NCI-H774 (cell line): ENCODE results near the gene ARL13B.
A peak's percentile ranks its signal among the peaks of the same experiment; 100 is the strongest.
"Not testable (repeated sequence)": the region's sequence is repeated elsewhere in the genome, so short reads cannot be mapped to it uniquely, and the experiment has no call there.

ENCODE experiments used
- DNase-seq: peaks from one replicate; lab custom pipeline; 2025; lab: John Stamatoyannopoulos, UW

ARL13B gene

DNA sequence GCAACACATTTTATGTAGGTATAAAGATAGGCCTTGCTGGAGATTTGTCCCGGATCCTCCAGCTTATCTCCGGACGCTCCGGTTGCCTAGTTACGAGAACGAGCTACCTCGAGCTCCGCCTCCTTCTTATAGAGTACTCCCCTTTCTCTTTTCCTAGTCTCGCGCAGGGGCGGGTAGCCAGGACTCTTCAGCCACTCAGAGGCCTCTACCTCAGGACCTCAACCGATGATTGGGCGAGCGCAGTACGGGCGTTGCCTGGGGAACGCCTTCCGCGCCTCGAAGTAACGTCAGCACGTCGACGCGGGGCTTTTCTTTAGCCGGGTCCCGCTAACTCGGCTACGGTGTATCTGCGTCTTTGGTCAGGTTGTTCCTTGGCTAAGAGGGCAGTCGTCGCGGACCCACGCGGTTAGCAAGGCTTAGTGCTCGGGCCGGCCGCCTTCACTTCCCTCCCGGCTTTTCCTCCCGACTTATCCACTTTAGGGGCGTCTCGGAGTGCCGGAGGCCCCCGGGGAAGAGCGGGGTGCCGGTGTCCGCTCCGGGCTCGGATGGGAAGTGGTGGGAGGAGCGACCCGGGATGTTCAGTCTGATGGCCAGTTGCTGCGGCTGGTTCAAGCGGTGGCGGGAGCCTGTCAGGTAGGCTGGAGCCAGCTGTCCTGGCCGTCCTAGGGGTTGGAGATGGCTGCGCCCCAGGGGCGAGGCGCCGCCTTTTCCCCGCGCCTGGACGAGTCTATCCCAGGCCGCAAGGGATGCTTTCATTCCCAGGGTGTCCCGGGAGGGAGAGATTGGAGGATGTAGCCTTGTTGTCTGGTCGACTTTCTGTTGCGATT is at the start of gene ARL13B:
Gene ARL13B, plus strand, starts transcription at position 306 of the 827 bp plus-strand sequence. Its CDS starts 269 bp downstream, at position 575.
- peak; percentile 97 for DNase-seq

DNA sequence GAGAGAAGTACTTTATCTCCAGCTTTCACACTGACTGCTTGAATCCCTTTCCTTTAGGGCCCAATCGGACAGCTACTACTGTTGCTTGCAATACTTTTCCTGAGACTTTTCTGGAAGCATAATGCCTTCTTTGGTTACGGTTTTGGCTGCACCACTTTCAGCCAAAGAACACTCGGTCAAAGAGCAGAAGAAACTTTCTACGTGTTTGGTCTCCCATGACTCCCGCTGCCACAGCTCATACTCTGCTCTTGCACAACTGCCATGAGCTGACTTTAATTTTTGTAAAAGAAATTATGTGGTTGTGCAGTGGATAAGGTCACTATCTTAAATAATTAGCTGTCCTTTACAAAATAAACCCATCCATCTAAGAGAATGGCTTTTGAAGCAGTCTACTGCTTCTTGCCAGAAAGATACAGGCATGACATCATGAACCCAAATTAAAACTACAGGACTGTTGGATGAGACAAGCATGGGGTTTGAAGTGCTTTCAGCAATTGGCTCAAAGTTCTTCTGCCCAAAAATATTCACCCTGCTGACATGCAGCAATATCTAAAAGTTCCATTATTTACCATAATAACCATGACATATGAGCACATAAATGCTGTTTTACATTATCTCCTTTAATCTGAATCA is 48.2 kb upstream of the ARL13B start:
- no peak for DNase-seq

GRCh38 chr3:93934366-93935046 is 45.4 kb upstream of the ARL13B start:
- DNase-seq = no peak

- DNase-seq = no peak
These were observed 43.4 kb upstream of the ARL13B start for GRCh38 chr3:93936549-93936948.

DNA sequence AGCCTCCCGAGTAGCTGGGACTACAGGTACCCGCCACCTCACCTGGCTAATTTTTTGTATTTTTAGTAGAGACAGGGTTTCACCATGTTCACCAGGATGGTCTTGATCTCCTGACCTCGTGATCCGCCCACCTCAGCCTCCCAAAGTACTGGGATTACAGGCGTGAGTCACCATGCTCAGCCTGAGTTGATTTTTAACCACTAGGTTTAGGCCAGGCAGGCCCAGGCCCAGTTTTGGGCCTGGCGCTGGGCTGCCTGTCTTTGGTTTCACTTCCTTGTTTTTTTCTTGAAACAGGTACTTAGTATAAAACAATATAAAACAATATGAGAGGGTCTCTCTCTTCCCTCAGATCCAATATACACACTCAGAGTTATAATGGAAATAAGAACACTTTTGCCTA is 42.5 kb upstream of the ARL13B start:
- DNase-seq = not testable (repeated sequence)

DNA sequence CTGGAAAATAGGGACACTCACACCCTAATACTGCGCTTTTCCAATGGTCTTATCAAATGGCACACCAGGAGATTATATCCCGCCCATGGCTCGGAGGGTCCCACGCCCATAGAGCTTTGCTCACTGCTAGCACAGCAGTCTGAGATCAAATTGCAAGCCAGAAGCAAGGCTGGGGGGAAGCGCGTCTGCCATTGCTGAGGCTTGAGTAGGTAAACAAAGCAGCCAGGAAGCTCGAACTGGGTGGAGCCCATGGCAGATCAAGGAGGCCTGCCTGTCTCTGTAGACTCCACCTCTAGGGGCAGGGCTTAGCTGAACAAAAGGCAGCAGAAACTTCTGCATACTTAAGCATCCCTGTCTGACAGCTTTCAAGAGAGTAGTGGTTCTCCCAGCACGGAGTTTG is 30.0 kb upstream of the ARL13B start:
- peak; percentile 40 for DNase-seq

GRCh38 chr3:93961026-93961425 is 18.9 kb upstream of the ARL13B start:
- no peak for DNase-seq

- no peak for DNase-seq
These were observed 18.5 kb upstream of the ARL13B start for GRCh38 chr3:93961489-93961888.

DNA sequence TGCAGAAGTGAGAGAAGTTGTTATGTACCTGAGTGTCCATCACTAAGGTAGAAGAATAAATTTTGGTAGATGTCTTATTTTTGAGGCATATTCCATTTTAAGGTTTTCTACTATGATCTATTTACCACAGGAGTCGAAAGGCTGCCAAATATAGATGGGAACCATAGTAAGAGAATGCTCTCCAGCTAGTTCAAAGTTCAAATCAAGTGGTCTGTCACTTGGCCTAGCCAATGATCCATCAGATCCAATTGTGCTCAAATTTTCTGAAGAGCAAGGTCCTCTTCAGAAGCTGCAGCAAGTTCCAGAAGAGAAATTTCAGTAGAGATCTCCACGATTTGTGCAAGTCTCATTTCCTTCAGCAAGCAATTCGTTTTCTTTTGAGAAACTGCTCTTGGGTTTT is 17.2 kb upstream of the ARL13B start:
- DNase-seq = no peak

- DNase-seq = not testable (repeated sequence)
These were observed 14.8 kb upstream of the ARL13B start for GRCh38 chr3:93965106-93965505.

DNA sequence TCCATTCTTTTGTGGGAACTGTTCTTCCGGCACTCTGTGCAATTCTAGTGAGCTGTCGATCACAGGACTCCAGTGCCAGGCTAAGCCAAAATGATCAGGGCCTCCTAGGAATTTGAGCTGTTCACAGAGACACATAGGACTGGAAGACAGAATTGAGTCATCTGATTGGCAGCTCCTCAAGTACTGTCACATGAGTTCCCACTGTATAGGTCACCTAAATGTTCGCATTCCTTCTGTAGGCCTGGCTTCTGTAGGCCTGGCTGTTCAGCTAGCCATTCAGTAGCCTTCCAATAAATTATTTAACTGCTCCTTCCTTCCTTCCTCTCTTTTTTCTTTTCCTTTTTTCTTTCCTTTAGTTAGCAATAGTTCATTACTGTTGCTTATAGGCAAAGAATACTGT is 10.5 kb upstream of the ARL13B start:
- DNase-seq = no peak

- no peak for DNase-seq
These were observed 10.0 kb upstream of the ARL13B start for GRCh38 chr3:93969997-93970396.

DNA sequence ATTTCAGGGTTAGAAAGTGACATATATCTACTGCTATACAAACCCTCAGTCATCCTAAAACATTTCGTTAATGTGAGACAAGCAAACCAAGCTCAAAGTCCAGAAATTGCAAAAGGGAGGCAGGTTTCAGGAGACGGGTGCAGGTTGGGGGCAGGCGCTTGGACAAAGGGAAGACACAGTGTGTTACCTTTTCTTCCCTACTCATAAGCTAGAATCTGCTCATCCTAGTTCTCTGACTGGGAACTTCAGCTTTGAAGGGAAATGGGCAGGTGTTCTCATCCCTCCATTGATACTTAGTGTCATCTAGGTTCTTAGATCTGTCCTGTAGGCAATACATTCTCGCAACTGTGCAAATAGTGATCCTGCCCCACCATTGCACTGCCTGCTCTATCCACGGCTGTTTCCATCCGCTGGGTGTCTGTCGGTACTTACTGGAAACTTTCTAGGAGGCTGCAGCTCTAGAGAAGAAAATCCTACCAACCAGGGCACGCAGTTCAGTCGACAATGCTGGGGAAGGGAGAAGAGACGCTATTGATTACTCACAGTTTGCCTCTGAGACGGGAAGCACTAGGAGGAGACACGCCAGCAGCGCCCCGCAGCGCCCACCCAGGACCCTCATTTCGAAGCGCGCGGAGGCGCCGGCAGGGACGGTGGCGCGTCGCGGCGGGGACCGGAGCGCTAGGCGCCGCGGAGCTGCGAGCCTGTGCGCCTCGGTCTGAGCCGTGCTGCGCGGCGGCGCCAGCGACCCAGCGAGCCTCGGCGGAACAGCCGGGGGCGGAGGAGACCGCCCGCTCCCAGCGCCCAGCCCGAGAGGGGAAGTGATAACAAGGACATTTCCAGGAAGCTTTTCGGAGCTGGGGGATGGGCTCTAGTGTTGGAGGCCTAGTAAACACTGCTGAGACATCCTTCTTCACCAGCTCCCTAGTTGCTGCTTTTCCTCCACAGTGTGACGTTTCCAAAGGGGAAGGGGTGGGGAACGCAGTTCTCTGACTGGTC is 6.5 kb upstream of the ARL13B start, which contains the start of gene PROS1:
Gene PROS1, minus strand, starts transcription at position 766 of the 996 bp plus-strand sequence. Its CDS starts 147 bp downstream, at position 619.
- peak; percentile 43 for DNase-seq

GRCh38 chr3:93981649-93982048 is 1.7 kb downstream of the ARL13B start:
- no peak for DNase-seq

DNA sequence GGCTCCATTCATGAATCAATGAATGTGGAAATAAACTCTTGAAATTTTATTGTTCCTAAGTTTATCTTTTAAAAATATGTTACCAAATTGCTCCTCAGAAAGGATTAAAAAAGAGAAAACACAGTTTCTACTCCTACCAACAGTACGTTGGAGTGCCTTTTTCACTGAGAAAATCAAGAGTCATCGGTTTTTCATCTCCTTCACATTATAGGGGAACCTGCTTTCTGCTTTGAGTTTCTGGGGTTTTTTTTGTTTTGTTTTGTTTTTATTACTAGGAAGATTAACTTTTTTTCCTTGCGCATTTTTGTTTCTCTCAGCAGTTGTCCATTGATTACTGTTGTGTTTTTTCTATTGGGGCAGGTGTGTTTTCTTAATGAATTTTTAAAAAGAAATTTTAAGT is 3.5 kb downstream of the ARL13B start:
- DNase-seq = no peak

GRCh38 chr3:93984618-93985017 is 4.7 kb downstream of the ARL13B start:
- DNase-seq = no peak

DNA sequence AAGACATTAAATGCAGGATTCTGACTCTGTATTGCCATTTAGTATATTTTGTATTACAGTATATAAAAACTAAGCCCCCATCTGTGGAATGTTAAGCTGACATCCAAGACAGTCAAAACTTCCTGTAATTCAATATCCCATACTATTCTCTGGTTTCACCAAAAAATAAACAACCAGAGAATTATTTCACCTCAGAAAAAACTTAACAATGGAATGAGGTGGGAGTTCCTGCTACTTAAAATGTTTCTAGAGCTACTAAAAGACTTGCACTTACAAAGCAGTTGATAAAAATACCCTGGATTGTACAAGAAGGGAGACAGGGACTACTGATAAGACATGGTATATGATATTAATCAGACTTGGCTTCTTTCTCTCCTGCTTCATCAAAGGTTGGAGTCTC is 8.3 kb downstream of the ARL13B start:
- no peak for DNase-seq

GRCh38 chr3:93988764-93989163 is 8.8 kb downstream of the ARL13B start:
- no peak for DNase-seq

- DNase-seq = no peak
These were observed 9.3 kb downstream of the ARL13B start for GRCh38 chr3:93989241-93989640.

DNA sequence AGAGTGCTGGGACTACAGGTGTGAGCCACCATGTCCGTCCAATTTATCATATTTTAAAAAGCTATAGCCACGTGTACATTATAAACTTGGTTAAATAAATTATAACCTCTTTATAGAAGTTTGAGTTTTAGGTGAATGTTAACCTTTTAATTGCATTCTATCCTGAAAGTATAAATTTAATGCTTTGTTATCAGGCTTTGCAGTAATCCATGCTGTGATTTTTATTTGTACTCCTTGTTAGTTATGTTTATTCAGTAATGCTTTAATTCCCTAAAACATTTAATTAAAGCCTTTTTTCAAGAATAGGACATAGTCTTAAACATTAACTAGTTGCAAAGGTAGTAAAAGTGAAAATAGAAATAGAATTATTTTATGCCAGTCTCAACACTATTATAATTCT is 11.7 kb downstream of the ARL13B start:
- DNase-seq = no peak

DNA sequence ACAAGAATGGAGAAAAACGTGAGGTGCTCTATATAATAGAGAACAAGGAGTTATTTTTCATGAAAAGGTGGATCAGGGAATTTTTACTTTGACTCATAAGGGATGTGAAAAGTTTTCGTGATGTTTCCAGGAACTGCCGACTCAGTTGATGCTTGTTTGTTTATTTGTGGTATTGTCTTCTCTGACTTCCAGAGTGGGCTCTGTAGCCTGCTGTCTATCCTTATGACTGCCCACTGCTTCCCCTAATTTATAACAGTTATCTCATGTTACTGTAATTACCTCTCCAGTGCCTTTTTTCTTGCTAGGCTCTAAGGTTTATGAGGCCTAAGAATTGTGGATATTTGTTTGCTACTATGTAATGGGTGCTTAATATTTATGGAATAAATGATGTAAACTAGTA is 12.3 kb downstream of the ARL13B start:
- no peak for DNase-seq

- no peak for DNase-seq
These were observed 14.1 kb downstream of the ARL13B start for GRCh38 chr3:93994056-93994455.
